Measurements from ENCODE around the gene KIF2A. TPM values are rescaled to one million over a fixed set of nuclear protein-coding genes. Genes with fewer than 3 reads are reported as not detected.

KIF2A gene
- total and polyA plus RNA-seq, 2 donors (not counting 3 experiments of a cell fraction or from before 2014, with no cell fraction given): 17.1 to 65.1 TPM

DNA sequence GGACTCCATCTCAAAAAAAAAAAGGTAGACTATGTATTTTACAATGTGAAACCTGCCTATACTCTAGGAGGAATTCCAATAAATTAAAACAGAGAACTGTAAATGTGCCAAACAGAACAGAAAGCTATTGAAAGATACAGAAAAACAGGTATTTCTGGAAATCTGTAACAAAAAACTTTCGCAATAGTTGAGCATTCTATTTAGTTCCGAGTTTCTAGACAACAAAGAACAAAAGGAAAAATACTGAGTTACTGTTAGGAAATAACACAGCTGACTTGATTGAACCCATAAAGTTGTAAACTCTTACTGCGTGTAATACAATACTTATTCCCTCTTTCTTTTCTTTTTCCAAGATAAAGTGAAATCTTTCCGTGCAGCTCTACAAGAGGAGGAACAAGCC lies 79.1 kb downstream of the KIF2A start:
- Histone ChIP-seq H3K9me1 (replicated peaks; ENCODE audit: control insufficient read depth, extremely low read depth, insufficient read depth, low read length) (no peaks in the 10 kb centered on the region), H3K4me2 (ENCODE audit: insufficient read depth, low read length) (no peak overlapping the region), H3K79me2 (ENCODE audit: control insufficient read depth, insufficient read depth, low read length) (no peaks in the 10 kb centered on the region), H4K20me1 (replicated peaks; ENCODE audit: control insufficient read depth, extremely low read depth, insufficient read depth, low read length) (no peaks in the 10 kb centered on the region), H3K9ac (replicated peaks; ENCODE audit: extremely low read depth, insufficient read depth, low read length) (no peak overlapping the region), H3K27ac (ENCODE audit: insufficient read depth, low read depth, low read length) (no peak overlapping the region), H3K4me1 (ENCODE audit: control insufficient read depth, extremely low read depth, insufficient read depth, low read length) (no peaks in the 10 kb centered on the region), H3K4me3 (replicated peaks in 1 of 3; ENCODE audit: insufficient read depth in 1 of 3, low read depth in 1 of 3, low read length in 3 of 3) (no peak overlapping the region), H3K27me3 (ENCODE audit: control insufficient read depth in 2 of 2, insufficient read depth in 2 of 2, low read length in 2 of 2) (no peaks in the 10 kb centered on the region), H3K9me3 (replicated peaks; ENCODE audit: control insufficient read depth, insufficient read depth, low read length) (no peaks in the 10 kb centered on the region), H2AFZ (ENCODE audit: low read depth, low read length) (no peak overlapping the region), H3K36me3 (ENCODE audit: control insufficient read depth in 2 of 2, extremely low read depth in 1 of 2, insufficient read depth in 2 of 2, low read length in 2 of 2) (peaks cover 14 to 36% of the 10 kb centered on the region in 2 experiments)
- ChIA-PET CTCF (interaction anchor here (1.6 kb wide), 1 partner anchor 83 kb away, joined by 3 read pairs; no protein-coding TSS in a partner anchor), POLR2A (no interaction called here)
- FAIRE-seq (no peak), DNase-seq (ENCODE audit: low read depth, low spot score) (no peak)
- dilution Hi-C loops (cut with MboI; ENCODE audit: extremely low pct_ligation_motif_present, low sequenced_read_pairs) (no loop called here), intact Hi-C loops (cut with micrococcal nuclease) (no loop called here)
- TF ChIP-seq POLR2A (IDR thresholded peaks at IDR 0.05; ENCODE audit: low read depth, low read length) (no peak), JUN (IDR thresholded peaks at IDR 0.05; ENCODE audit: borderline replicate concordance, insufficient read depth, insufficient read length, low read depth) (no peak), MYC (IDR thresholded peaks at IDR 0.05; ENCODE audit: low read depth, low read length) (no peak), EZH2 (IDR thresholded peaks at IDR 0.05; ENCODE audit: borderline replicate concordance, low read depth, low read length, severe bottlenecking) (no peak), FOS (IDR thresholded peaks at IDR 0.05; ENCODE audit: borderline replicate concordance, insufficient read depth, low read length) (no peak), GATA2 (IDR thresholded peaks at IDR 0.05; ENCODE audit: insufficient read depth, insufficient read length, low read depth, low read length) (no peak), POLR2AphosphoS5 (IDR thresholded peaks at IDR 0.05; ENCODE audit: insufficient read depth, low read depth, low read length) (no peak)
- TF ChIP-seq, protein P1, sequence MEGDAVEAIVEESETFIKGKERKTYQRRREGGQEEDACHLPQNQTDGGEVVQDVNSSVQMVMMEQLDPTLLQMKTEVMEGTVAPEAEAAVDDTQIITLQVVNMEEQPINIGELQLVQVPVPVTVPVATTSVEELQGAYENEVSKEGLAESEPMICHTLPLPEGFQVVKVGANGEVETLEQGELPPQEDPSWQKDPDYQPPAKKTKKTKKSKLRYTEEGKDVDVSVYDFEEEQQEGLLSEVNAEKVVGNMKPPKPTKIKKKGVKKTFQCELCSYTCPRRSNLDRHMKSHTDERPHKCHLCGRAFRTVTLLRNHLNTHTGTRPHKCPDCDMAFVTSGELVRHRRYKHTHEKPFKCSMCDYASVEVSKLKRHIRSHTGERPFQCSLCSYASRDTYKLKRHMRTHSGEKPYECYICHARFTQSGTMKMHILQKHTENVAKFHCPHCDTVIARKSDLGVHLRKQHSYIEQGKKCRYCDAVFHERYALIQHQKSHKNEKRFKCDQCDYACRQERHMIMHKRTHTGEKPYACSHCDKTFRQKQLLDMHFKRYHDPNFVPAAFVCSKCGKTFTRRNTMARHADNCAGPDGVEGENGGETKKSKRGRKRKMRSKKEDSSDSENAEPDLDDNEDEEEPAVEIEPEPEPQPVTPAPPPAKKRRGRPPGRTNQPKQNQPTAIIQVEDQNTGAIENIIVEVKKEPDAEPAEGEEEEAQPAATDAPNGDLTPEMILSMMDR (IDR thresholded peaks at IDR 0.05; ENCODE audit: extremely low read depth in 1 of 2, insufficient read depth in 1 of 2, low read depth in 1 of 2, low read length in 2 of 2): no peak
- no TSS peak for BruUV-seq (replicated peaks)

Data from endothelial cell of umbilical vein (primary cell).